K562 (cell line): ENCODE results near the gene SLC36A1.

Source experiments
- AFF4 ChIP-seq: sonication (generic); formaldehyde crosslinking; IDR thresholded peaks from 2 replicates; pipeline ENCODE4 v1.8.0; 2023; ENCODE audit warnings: mild to moderate bottlenecking, missing genetic modification reagents
- CTCF ChIP-seq, 3 experiments: IDR thresholded peaks in 2 of 3; conservative IDR thresholded peaks in 1 of 3; 2 replicates each; pipeline ENCODE4 v1.5.1; 2011 to 2012; ENCODE audit warnings: low read length in 3 of 3, mild to moderate bottlenecking in 3 of 3, control low read depth in 2 of 3, improper control_type of control experiment in 1 of 3, inconsistent platforms in 1 of 3, low read depth in 1 of 3, mixed read lengths in 1 of 3, moderate library complexity in 1 of 3; ENCODE audit not compliant: insufficient read depth in 2 of 3
- FOXA1 ChIP-seq: fragments of 450-650 bp; IDR thresholded peaks from 2 replicates; pipeline ENCODE4 v1.6.1; 2016; ENCODE audit warnings: mild to moderate bottlenecking, borderline replicate concordance
- FOXP4 ChIP-seq: sonication (generic); formaldehyde crosslinking; IDR thresholded peaks from 2 replicates; pipeline ENCODE4 v1.8.0; 2022; ENCODE audit warnings: mild to moderate bottlenecking, missing genetic modification reagents, borderline replicate concordance
- HDAC2 ChIP-seq: fragments of 450-650 bp; IDR thresholded peaks from 2 replicates; pipeline ENCODE4 v1.6.1; 2016; ENCODE audit warnings: mild to moderate bottlenecking
- KDM5B ChIP-seq: fragments of 200-600 bp; sonication (generic); IDR thresholded peaks from 2 replicates; pipeline ENCODE4 v1.6.1; 2012; ENCODE audit warnings: low read depth, mild to moderate bottlenecking, moderate library complexity, low read length, control low read depth, inconsistent platforms; ENCODE audit not compliant: insufficient replicate concordance
- KLF1 ChIP-seq: fragments of 450-650 bp; IDR thresholded peaks from 2 replicates; pipeline ENCODE4 v1.6.1; 2016; ENCODE audit warnings: missing genetic modification characterization, missing compliant biosample characterization
- KLF16 ChIP-seq: IDR thresholded peaks from 2 replicates; pipeline ENCODE4 v1.6.1; 2016; ENCODE audit warnings: antibody characterized with exemption
- MEF2D ChIP-seq: conservative IDR thresholded peaks from 2 replicates; pipeline ENCODE4 v1.6.1; 2016; ENCODE audit warnings: low read depth, missing genetic modification characterization, missing compliant biosample characterization
- NR2C2 ChIP-seq, 2 experiments: fragments of 200-800 bp in 1 of 2; sonication (Bioruptor generic) in 1 of 2; sonication (generic) in 1 of 2; formaldehyde crosslinking in 1 of 2; IDR thresholded peaks; 2 replicates each; pipeline versions ENCODE4 v1.6.1 to v1.8.0; 2016 to 2022; ENCODE audit warnings: mild to moderate bottlenecking in 1 of 2, missing compliant biosample characterization in 1 of 2, missing genetic modification characterization in 1 of 2, missing genetic modification reagents in 1 of 2
- POLR2AphosphoS5 ChIP-seq: IDR thresholded peaks from 2 replicates; pipeline ENCODE4 v1.6.1; 2011; ENCODE audit warnings: mild to moderate bottlenecking, low read depth, low read length, moderate library complexity; ENCODE audit not compliant: control insufficient read depth, insufficient read depth
- USF2 ChIP-seq: sonication (generic); formaldehyde crosslinking; IDR thresholded peaks from 2 replicates; pipeline ENCODE4 v1.5.0; 2020; ENCODE audit warnings: missing genetic modification reagents
- ZNF639 ChIP-seq, 2 experiments: fragments of 200-800 bp in 1 of 2; sonication (Bioruptor generic) in 1 of 2; sonication (generic) in 1 of 2; formaldehyde crosslinking in 1 of 2; IDR thresholded peaks in 1 of 2; conservative IDR thresholded peaks in 1 of 2; 2 replicates each; pipeline versions ENCODE4 v1.5.0 to v1.6.1; 2016 to 2020; ENCODE audit warnings: missing compliant biosample characterization in 1 of 2, missing genetic modification characterization in 1 of 2, missing genetic modification reagents in 1 of 2
- ZNF76 ChIP-seq: fragments of 250-450 bp; sonication (Bioruptor Pico); IDR thresholded peaks from 2 replicates; pipeline ENCODE4 v1.4.0; 2020; ENCODE audit warnings: mild to moderate bottlenecking, moderate library complexity, borderline replicate concordance

GRCh38 chr5:151417712-151418111 lies 29.7 kb upstream of the SLC36A1 start:
- TF ChIP-seq AFF4 (CRISPR knock-in tag) (no peak), CTCF (IDR thresholded peaks at IDR 0.05 in 2 of 3, conservative IDR thresholded peaks at IDR 0.05 in 1 of 3; ENCODE audit: insufficient read depth in 2 of 3, low read depth in 1 of 3, low read length in 3 of 3) (no peak), MEF2D (no peak), FOXP4 (CRISPR knock-in tag) (no peak), NR2C2 (CRISPR knock-in tag; IDR thresholded peaks at IDR 0.05) (no peak), NR2C2 (tag; IDR thresholded peaks at IDR 0.05) (no peak), KDM5B (no peak), USF2 (CRISPR knock-in tag) (no peak), POLR2AphosphoS5 (no peak), ZNF76 (CRISPR knock-in tag) (no peak), HDAC2 (no peak), KLF1 (tag) (no peak), ZNF639 (CRISPR knock-in tag; conservative IDR thresholded peaks at IDR 0.05 in 1 of 2, IDR thresholded peaks at IDR 0.05 in 1 of 2) (no peak), FOXA1 (no peak), KLF16 (no peak)
